HG03066 (cell line): Measurements from ENCODE around the gene SERTAD1.
A peak's percentile ranks its signal among the peaks of the same experiment; 100 is the strongest.

Experiments
- ATAC-seq: cut with Tn5 transposase; IDR thresholded peaks from one replicate; pipeline ENCODE4 v1.9.1; 2021; ENCODE audit warnings: low read depth; ENCODE audit not compliant: unreplicated experiment

Gene SERTAD1

GRCh38 chr19:40407714-40408597 is 17.8 kb downstream of the SERTAD1 start:
- no peak for ATAC-seq

DNA sequence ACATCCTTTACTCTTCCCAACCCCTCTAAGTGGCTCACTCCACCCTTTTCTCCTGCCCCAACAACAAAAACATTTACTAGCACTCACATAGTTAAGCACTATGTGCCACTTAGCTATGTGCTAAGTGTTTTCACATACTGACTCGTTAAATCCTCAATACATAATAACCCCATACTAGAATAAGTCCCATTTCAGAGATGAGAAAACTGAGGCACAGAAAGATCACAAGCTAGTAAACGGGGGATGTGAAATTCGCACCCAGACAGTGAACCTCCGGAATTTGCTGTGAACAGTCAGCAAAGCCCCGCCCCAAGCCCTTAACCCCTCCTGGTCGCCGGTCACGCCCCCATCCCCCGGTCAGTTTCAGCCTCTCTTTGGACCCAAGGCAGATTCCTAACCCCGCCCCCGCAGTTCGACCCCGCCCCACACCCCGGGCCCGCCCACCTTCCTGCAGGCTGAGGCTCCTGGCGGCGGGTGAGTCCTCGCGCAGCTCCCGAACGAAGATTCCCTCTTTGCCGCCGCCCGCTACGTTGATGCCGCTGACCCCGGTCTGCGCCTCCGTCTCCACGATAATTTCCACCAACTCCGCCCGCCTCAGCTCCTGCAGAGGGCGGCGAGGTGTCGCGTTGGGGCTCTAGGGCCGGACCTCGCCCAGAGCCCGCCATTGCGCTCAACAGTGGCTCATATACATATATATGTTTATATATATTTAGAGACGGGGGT is 22.4 kb downstream of the SERTAD1 start:
- peak; percentile 65 for ATAC-seq

- ATAC-seq: no peak
Observed at GRCh38 chr19:40400559-40400958, 25.2 kb downstream of the SERTAD1 start.

DNA sequence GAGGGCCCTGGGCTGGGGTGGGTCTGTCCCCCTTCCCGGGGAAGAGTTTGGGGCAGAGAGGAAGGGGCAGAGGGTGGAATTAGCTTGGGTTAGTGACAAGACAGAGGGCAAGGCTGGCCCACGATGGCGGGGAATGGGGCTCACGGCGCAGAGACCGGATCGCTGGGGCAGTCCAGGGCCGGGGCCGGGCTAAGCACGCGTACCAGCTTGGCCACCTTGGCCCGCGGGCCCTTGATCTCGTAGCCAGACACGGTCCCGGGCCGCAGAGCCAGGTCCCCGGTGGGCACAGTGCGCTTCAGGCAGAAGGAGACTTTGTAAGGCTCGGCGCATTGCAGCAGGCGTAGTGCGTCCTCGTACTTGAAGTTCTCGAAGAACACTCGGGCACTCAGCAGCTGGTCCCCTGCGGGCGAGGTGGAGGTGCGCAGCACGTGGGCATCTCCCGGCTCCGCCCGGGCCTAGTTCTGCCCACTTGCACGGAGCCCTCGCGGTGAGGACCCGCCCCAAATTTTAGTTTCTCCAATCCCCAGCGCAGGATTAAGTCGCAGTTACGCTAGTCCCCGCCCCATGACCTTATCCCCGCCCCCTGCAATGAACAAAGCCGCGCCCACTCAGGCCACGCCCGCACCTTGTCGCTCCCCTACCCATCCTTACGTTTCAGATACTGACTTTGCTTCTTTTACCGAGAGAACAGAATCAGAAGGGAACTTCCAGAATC is 27.2 kb downstream of the SERTAD1 start:
- ATAC-seq: no peak

DNA sequence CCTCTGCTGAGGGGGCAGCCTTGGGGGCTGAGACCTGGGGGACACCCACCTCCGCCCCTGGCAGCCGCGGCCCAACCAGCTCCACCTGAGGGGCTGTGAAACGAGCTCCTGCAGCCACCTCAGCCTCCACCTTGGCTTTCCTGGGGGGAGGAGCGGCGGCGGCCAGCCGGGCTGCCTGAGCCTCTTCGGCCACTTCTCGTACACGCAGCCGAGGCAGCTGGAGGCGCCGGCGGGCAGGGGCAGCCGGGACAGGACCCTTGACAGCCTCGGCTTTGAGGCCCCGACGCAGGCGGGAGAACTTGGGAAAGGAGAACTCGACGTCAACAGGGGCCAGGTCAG is 28.3 kb downstream of the SERTAD1 start:
- ATAC-seq: no peak

- ATAC-seq: no peak
Observed at GRCh38 chr19:40396886-40397567, 28.8 kb downstream of the SERTAD1 start.

- no peak for ATAC-seq
Observed at GRCh38 chr19:40395956-40396355, 29.8 kb downstream of the SERTAD1 start.

DNA sequence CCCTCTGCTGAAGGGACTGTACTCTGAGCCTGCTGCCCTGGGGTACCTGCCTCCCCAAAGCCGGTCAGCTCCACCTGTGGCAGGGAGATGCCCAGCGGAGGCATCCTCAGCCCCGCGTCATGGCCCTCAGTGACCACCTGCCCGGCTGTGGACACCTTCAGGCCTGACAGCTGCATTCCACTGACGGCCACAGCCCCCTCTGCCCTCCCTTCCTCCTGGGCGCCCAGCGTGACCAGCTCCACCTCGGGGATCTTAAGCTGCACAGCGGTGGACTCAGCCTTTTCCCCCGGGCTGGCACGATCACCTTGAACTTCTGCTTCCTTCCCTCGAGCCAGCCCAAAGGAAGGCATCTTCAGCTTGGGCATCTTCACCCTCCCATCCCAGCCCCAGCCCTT is 31.0 kb downstream of the SERTAD1 start:
- ATAC-seq: no peak

DNA sequence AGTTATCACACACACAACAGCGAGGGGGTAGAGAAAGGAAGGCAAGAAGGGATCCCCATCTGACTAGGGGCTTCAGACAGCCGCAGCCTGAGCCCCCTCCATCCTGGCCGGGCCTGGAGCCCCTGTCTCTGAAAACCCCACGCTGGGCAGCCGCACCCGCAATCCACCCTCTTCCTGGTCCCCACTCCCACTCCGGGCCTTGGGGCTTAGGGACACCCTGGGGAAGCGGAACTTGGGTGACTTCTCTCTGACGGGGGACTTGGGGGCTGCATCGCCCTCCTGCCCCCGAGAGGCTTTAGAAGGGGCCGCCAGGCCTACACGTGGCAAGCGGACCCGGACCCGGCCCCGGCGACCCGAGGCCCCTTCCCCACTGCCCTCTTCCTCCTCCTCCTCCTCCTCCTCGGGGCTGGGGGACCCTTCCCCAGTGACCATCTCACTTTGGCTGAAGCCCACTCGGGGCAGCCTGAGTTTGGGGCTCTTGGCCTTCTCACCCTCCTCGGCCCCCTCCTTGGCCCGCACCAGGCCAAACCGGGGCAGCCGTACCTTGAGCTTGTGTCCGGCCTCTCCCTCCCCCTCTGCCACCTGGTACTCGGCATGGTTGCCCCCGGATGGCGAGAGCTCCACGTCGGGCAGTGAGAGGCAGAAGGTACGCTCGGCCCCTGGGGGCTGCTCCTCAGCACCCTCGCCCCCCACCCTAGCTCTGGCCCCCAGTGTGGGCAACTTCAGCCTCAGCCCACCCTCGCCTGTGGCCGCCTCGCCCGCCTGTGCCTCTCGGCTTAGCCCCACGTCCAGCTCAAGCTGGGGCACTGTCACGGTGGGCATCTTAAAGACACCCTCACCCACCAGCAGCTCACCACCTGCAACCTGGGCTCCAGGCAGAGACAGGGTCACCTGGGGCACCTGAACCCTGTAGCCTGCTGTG is 31.6 kb downstream of the SERTAD1 start:
- ATAC-seq: no peak

DNA sequence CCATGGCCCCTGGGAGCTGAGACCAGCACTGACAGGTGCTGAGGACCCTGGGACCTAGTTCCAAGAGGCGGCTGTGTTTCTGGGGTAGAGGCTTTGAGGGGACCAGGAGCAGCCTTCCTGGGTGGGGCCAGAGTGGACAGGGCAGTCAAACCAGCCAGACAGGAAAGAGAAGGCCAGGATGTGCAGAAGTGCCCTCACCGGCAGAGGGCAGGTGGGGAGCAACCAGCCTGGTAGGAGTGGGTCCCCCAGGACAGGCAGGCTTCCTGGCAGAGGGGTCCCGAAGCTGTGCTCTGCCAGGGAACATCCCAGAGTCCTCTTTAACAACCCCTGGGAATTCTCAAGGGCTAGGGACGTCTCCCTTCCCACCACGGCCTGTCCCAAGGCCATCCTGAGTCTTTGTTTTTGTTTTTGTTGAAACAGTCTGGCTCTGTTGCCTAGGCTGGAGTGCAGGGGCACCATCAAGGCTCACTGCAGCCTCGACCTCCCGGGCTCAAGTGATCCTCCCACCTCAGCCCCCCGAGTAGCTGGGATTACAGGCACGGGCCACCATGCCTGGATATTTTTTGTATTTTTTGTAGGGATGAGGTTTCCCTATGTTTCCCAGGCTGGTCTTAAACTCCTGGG is 32.8 kb downstream of the SERTAD1 start:
- ATAC-seq: no peak

DNA sequence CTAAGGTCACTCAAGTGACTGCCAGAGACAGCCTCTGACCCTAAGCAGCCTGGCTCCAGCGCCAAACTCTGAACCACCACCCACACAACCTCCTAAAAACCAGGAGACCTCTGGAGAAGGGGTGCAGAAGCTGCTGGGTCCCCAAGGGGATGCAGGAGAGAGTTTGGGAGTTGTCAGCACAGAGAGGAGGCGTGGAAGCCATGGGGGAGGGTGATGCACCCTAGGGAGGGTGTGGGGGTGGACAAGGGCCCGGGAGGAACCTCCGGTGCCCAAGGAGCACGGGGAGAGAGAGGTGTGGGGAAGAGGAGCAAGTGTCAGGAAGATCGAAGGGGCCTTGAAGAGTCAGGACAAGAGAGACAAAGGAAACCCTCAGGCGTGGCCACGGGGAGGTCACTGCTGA is 33.7 kb downstream of the SERTAD1 start:
- ATAC-seq: no peak

DNA sequence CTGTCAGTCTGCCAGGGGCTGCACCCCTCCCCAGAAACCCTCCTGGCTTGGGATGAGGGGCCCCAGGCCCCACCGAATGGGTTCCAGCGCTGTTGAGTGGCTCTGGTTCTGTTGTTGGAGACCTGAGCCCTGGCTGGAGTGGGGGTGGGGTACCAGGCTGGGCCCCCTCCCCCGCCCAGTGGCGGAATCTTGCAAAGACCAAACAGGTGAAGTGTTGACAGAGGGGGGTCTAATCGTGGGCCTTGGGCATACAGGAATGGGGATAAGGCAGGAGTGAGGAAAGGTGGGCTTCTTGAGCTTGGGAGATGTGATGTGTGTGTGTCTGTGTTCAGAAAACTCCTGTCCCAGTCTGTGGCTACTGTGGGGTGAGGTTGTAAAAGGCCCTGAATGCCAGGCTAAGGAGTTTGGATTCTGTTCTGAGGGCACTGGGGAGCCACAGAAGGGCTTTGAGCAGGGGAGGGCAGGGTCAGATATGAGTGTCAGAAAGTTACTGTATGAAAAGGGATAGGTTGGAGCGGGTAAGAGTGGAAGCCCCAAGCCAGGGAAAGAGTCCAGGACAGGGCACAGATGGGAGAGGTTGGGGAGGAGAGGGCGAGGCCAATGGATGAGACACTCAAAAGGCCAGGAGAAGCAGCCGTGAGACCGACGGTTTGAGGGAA is 35.6 kb downstream of the SERTAD1 start, which contains the start of gene HIPK4:
Gene HIPK4 (minus strand): TSS at position 98 of the 659 bp plus-strand sequence. CDS start 279 bp downstream, outside the sequence.
- ATAC-seq: no peak

GRCh38 chr19:40389404-40390083 is 36.2 kb downstream of the SERTAD1 start:
- ATAC-seq: no peak

- no peak for ATAC-seq
Observed at GRCh38 chr19:40388481-40388880, 37.3 kb downstream of the SERTAD1 start.

- no peak for ATAC-seq
Observed at GRCh38 chr19:40387155-40387554, 38.6 kb downstream of the SERTAD1 start.

- ATAC-seq: no peak
Observed at GRCh38 chr19:40383668-40384248, 42.0 kb downstream of the SERTAD1 start.

- no peak for ATAC-seq
Observed at GRCh38 chr19:40381321-40381720, 44.5 kb downstream of the SERTAD1 start.
